ENCODE measurements around the gene TMEM130.

The TMEM130 gene

DNA sequence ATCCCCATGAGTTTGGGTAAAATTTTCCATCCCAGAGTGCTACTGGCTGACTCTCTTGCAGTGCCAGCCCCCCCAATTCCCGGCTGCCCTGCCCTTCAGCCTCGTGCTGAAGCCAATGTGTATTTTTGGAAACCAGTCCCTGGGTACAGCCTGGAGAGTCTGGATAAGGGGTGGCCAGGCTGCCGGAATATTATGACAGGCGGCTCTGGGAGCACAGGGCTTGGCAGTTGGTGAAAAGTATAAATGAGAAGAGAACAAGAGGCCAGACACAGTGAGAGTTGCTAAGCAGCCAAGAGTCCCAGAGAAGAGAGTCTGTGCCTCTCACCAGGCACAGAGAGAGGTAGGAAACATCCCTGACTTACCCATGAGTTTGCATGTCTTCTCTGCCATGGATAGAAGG lies 53.6 kb downstream of the TMEM130 start:
- Mint-ChIP-seq H3K4me3 (no peak overlapping the region), H3K4me1 (ENCODE audit: low read depth) (no peaks in the 10 kb centered on the region), H3K9me3 (no peaks in the 10 kb centered on the region), H3K36me3 (ENCODE audit: low read depth) (no peaks in the 10 kb centered on the region), H3K27ac (no peak overlapping the region), H3K27me3 (peaks cover 10% of the 10 kb centered on the region)

DNA sequence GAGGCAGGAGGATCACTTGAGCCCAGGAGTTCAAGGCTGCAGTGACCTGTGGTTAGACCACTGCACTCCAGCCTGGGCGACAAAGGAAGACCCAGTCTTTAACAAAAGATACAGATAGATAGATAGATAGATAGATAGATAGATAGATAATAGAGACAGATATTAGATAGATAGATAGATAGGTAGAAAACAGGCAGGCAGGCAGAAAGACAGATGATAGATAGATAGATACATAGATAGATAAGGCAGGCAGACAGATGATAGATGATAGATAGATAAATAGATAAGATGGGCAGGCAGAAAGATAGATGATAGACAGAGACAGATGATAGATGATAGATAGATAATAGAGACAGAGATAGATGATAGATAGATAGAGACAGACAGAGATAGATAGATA lies 54.5 kb downstream of the TMEM130 start:
- no peak overlapping the region for H3K4me3 Mint-ChIP-seq
- no peaks in the 10 kb centered on the region for H3K4me1 Mint-ChIP-seq (ENCODE audit: low read depth)
- H3K9me3 Mint-ChIP-seq, result no peaks in the 10 kb centered on the region
- H3K27ac Mint-ChIP-seq, result no peak overlapping the region
- H3K27me3 Mint-ChIP-seq, result peaks cover 10% of the 10 kb centered on the region
- no peaks in the 10 kb centered on the region for H3K36me3 Mint-ChIP-seq (ENCODE audit: low read depth)

GRCh38 chr7:98811299-98811698 lies 58.5 kb downstream of the TMEM130 start:
- Mint-ChIP-seq H3K9me3 (no peaks in the 10 kb centered on the region), H3K27ac (no peak overlapping the region), H3K36me3 (ENCODE audit: low read depth) (no peaks in the 10 kb centered on the region), H3K27me3 (peaks cover 12% of the 10 kb centered on the region), H3K4me3 (no peak overlapping the region), H3K4me1 (ENCODE audit: low read depth) (no peaks in the 10 kb centered on the region)

DNA sequence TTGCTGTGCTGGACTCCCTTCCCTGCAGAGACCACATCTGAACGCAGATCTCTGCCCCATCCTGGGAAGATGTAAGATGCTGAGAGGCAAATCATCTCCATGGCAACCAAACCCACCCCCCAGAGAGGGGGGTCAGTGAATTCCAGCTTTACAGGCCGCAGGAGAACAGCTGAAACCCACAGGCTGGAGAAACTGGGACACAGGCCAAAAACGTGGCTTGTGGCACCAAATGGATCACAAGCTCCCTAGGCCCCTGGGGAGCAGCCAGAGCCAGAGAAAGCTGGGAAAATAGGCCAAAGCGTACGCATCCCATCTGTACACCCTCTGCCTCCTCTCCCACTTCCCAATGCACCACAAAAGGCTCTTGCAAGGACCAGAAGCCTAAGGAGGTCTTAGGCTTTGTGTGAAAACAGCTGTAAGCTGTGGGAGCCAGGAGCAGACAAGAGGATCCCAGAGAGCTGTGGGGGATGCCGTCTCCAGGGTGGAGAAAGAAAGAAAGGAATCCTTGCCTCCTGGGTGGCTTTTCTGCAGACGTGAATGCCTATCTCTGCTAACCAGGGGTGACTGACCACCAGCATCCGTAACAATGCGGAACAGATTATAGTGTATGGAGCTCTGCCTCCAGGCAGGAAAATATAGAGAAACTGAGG lies 59.5 kb downstream of the TMEM130 start:
- peaks cover 8% of the 10 kb centered on the region for H3K27me3 Mint-ChIP-seq
- no peak overlapping the region for H3K4me3 Mint-ChIP-seq
- H3K36me3 Mint-ChIP-seq (ENCODE audit: low read depth), result no peaks in the 10 kb centered on the region

GRCh38 chr7:98808751-98809460 lies 60.9 kb downstream of the TMEM130 start:
- no peaks in the 10 kb centered on the region for H3K9me3 Mint-ChIP-seq
- H3K4me3 Mint-ChIP-seq, result no peak overlapping the region
- no peaks in the 10 kb centered on the region for H3K36me3 Mint-ChIP-seq (ENCODE audit: low read depth)
- H3K27me3 Mint-ChIP-seq, result peaks cover 8% of the 10 kb centered on the region
- no peaks in the 10 kb centered on the region for H3K4me1 Mint-ChIP-seq (ENCODE audit: low read depth)
- no peak overlapping the region for H3K27ac Mint-ChIP-seq

More for the DNA sequence above, 59.5 kb downstream of the TMEM130 start:
- Mint-ChIP-seq H3K27ac (no peak overlapping the region), H3K9me3 (no peaks in the 10 kb centered on the region), H3K4me1 (ENCODE audit: low read depth) (no peaks in the 10 kb centered on the region)

DNA sequence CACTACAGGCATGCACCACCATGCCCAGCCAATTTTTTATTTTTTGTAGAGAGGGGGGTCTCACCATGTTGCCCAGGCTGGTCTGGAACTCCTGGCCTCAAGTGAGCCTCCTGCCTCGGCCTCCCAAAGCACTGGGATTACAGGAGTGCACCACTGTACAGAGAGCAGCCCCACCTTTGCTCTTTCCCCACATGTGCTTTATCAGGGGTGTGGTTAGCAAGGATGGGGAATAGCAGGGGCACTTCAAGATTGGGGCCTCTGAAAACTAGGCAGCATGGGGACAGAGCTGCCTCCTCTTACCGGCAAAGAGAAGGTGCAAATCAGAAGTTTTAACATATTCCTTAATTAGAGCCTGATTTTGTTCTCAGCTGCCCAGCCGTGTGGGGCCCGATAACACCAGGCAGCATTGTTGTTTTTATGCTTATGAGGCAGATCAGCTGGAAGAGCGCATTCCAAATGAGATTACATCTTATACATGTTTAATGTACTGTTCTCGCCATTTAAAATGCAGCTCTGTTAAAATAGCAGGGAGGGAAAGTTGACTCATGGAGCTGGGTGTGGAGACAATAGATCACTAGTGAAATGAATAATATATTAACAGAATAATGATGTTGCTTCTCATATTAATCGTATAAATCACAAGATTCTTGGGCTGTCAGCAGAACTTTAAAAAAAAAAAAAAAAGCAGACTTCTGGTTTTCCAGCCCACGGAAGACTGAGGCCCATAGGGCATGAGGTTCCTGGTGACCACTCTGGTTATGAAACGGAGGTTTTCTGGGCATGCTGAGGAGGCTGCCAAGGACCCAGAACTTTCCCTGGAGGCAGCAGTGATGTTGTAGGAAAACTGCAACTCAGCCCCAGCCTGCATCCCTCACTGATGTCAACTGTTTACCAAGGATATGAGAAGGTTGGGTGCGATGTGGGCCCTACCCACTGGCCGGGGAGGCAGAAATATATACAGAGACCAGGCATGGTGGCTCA lies 62.5 kb downstream of the TMEM130 start:
- Mint-ChIP-seq H3K27ac (no peak overlapping the region), H3K36me3 (ENCODE audit: low read depth) (no peaks in the 10 kb centered on the region), H3K27me3 (peaks cover 8% of the 10 kb centered on the region), H3K4me1 (ENCODE audit: low read depth) (peaks cover 4% of the 10 kb centered on the region), H3K4me3 (no peak overlapping the region), H3K9me3 (no peaks in the 10 kb centered on the region)

- H3K4me1 Mint-ChIP-seq (ENCODE audit: low read depth), result peaks cover 4% of the 10 kb centered on the region
- peaks cover 2% of the 10 kb centered on the region for H3K9me3 Mint-ChIP-seq
- peaks cover 8% of the 10 kb centered on the region for H3K27me3 Mint-ChIP-seq
- H3K4me3 Mint-ChIP-seq, result no peak overlapping the region
- H3K36me3 Mint-ChIP-seq (ENCODE audit: low read depth), result no peaks in the 10 kb centered on the region
- no peak overlapping the region for H3K27ac Mint-ChIP-seq
Measured at GRCh38 chr7:98805956-98806838, 63.6 kb downstream of the TMEM130 start.

DNA sequence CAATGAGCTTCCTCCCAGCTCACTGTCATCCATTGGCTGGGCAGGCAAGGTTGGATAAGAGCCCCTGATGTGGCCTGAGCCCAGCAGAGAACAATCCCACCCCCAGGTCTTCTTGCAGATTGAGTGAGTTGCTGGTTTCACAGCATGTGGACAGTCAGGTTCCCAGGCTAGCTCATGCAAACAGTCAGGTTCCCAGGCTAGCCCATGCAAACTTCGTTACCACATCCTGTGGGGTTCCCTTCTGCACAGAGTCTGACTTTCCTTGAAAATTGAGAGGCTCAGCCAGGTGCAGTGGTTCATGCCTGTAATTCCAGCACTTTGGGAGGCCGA lies 67.1 kb downstream of the TMEM130 start:
- no peak overlapping the region for H3K27ac Mint-ChIP-seq
- no peak overlapping the region for H3K4me3 Mint-ChIP-seq
- H3K4me1 Mint-ChIP-seq (ENCODE audit: low read depth), result peaks cover 4% of the 10 kb centered on the region
- peaks cover 8% of the 10 kb centered on the region for H3K27me3 Mint-ChIP-seq
- peaks cover 13% of the 10 kb centered on the region for H3K9me3 Mint-ChIP-seq
- no peaks in the 10 kb centered on the region for H3K36me3 Mint-ChIP-seq (ENCODE audit: low read depth)

- Mint-ChIP-seq H3K27me3 (peaks cover 6% of the 10 kb centered on the region), H3K9me3 (peaks cover 13% of the 10 kb centered on the region), H3K4me3 (no peak overlapping the region), H3K27ac (no peak overlapping the region), H3K36me3 (ENCODE audit: low read depth) (no peaks in the 10 kb centered on the region), H3K4me1 (ENCODE audit: low read depth) (peaks cover 4% of the 10 kb centered on the region)
Measured at GRCh38 chr7:98802088-98802780, 67.6 kb downstream of the TMEM130 start.

DNA sequence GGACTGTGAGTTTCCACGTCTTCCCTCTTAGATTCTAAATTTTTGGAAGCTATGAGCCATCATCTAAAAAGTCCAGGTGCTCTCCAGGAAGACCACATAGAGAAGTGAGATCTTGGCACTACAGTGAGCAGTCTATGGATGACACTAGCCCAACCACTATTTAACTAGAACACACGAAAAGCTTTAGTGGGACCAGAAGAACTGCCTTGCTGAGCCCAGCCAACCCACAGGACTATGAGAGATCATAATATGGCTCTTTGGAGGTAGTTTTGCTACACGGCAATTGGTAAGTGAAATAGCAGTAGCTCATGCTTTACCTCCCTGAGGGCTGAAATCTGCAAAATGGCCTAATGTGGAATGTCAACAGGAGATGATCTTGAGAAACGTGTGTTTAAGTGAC lies 68.8 kb downstream of the TMEM130 start:
- Mint-ChIP-seq H3K27me3 (no peaks in the 10 kb centered on the region), H3K4me1 (ENCODE audit: low read depth) (peaks cover 6% of the 10 kb centered on the region), H3K9me3 (peaks cover 13% of the 10 kb centered on the region), H3K4me3 (no peak overlapping the region), H3K36me3 (ENCODE audit: low read depth) (no peaks in the 10 kb centered on the region), H3K27ac (no peak overlapping the region)

GRCh38 chr7:98797150-98797549 lies 72.7 kb downstream of the TMEM130 start:
- Mint-ChIP-seq H3K27me3 (peaks cover 7% of the 10 kb centered on the region), H3K9me3 (peaks cover 16% of the 10 kb centered on the region), H3K27ac (no peak overlapping the region), H3K36me3 (ENCODE audit: low read depth) (no peaks in the 10 kb centered on the region), H3K4me1 (ENCODE audit: low read depth) (peaks cover 4% of the 10 kb centered on the region), H3K4me3 (no peak overlapping the region)

Data from stimulated activated naive CD8-positive, alpha-beta T cell treated with anti-CD3 and anti-CD28 coated beads, Interleukin-15, Interleukin-2, amounts not matched to agents 100 ng/mL and 50 ng/mL, for 24 hours (primary cell).